HEK293 (cell line): ENCODE measurements around the gene ZNF326.
"Not testable (repeated sequence)": the region's sequence is repeated elsewhere in the genome, so short reads cannot be mapped to it uniquely, and the experiment has no call there.

Experiments used
- MYNN ChIP-seq: fragments of 450-650 bp; formaldehyde crosslinking; IDR thresholded peaks from 2 replicates; pipeline ENCODE4 v1.5.1; 2016; ENCODE audit warnings: missing biosample characterization, missing genetic modification characterization, borderline replicate concordance
- YY1 ChIP-seq: fragments of 450-650 bp; formaldehyde crosslinking; IDR thresholded peaks from 2 replicates; pipeline ENCODE4 v1.5.1; 2018; ENCODE audit warnings: missing biosample characterization, missing genetic modification characterization
- ZNF274 ChIP-seq, 2 experiments: fragments of 200-500 bp in 1 of 2; fragments of 450-650 bp in 1 of 2; sonication (Bioruptor generic) in 1 of 2; formaldehyde crosslinking in 1 of 2; IDR thresholded peaks; 2 replicates each; pipeline versions ENCODE4 v1.5.1 to v1.6.1; 2014 to 2016; ENCODE audit warnings: borderline replicate concordance in 1 of 2, inconsistent platforms in 1 of 2, low read length in 1 of 2, missing biosample characterization in 1 of 2, missing genetic modification characterization in 1 of 2
- ZNF549 ChIP-seq: fragments of 450-650 bp; IDR thresholded peaks from 2 replicates; pipeline ENCODE4 v1.5.1; 2018; ENCODE audit warnings: missing biosample characterization, missing genetic modification characterization, mild to moderate bottlenecking, inconsistent platforms, moderate library complexity
- TF ChIP-seq, protein P1 (sequence below): fragments of 450-650 bp; formaldehyde crosslinking; IDR thresholded peaks from 2 replicates; pipeline ENCODE4 v1.5.1; 2016; ENCODE audit warnings: missing biosample characterization, missing genetic modification characterization

DNA sequence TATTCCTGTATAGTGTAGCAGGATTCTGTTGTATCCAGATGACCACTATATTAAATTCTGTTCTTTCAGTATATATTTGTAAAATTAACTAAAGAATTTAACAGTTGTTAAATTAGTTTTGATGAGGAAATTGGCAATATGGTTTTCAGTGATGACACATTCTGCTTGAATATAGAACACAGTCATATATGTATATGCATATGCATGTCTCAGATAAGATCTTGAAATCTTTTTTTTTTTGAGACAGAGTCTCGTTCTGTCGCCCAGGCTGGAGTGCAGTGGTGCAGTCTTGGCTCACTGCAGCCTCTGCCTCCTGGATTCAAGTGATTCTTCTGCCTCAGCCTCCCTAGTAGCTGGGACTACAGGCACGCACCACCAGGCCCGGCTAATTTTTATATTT lies 2.2 kb downstream of the ZNF326 start:
- TF ChIP-seq ZNF274 (IDR thresholded peaks at IDR 0.05; ENCODE audit: low read length); ZNF274 (tag by site-specific recombination; IDR thresholded peaks at IDR 0.05; ENCODE audit: borderline replicate concordance); MYNN (tag by site-specific recombination); YY1 (tag by site-specific recombination); ZNF549: not testable (repeated sequence)
- TF ChIP-seq, protein P1, sequence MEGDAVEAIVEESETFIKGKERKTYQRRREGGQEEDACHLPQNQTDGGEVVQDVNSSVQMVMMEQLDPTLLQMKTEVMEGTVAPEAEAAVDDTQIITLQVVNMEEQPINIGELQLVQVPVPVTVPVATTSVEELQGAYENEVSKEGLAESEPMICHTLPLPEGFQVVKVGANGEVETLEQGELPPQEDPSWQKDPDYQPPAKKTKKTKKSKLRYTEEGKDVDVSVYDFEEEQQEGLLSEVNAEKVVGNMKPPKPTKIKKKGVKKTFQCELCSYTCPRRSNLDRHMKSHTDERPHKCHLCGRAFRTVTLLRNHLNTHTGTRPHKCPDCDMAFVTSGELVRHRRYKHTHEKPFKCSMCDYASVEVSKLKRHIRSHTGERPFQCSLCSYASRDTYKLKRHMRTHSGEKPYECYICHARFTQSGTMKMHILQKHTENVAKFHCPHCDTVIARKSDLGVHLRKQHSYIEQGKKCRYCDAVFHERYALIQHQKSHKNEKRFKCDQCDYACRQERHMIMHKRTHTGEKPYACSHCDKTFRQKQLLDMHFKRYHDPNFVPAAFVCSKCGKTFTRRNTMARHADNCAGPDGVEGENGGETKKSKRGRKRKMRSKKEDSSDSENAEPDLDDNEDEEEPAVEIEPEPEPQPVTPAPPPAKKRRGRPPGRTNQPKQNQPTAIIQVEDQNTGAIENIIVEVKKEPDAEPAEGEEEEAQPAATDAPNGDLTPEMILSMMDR (tag by site-specific recombination), result not testable (repeated sequence)
